SK-N-MC (cell line): ENCODE results near the gene ADCY9.

Experiments used
- DNase-seq: peaks from one replicate; pipeline ENCODE4 v3.0.0-alpha.2; 2011; ENCODE audit warnings: low read depth, low spot score
- H3K27ac ChIP-seq: fragments of 200-600 bp; sonication (generic); 2 replicates; pipeline ENCODE4 v1.5.1; 2016; ENCODE audit warnings: mixed run types
- H3K36me3 ChIP-seq: fragments of 200-600 bp; sonication (generic); 2 replicates; pipeline ENCODE4 v1.6.1; 2017; ENCODE audit warnings: antibody characterized with exemption, low read length, mixed read lengths; ENCODE audit not compliant: insufficient read depth
- H3K4me3 ChIP-seq: fragments of 200-600 bp; sonication (generic); 2 replicates; pipeline ENCODE4 v1.5.1; 2016
- H3K9ac ChIP-seq: fragments of 200-600 bp; sonication (generic); 2 replicates; pipeline ENCODE4 v1.8.0; 2017; ENCODE audit warnings: mixed run types, mixed read lengths; ENCODE audit not compliant: insufficient read length
- H3K9me3 ChIP-seq: fragments of 200-600 bp; sonication (generic); 2 replicates; pipeline ENCODE4 v1.6.1; 2017; ENCODE audit warnings: low read depth, mild to moderate bottlenecking, antibody characterized with exemption, low read length, moderate library complexity, mixed read lengths
- EZH2 ChIP-seq: fragments of 200-600 bp; sonication (generic); IDR thresholded peaks from one replicate; pipeline ENCODE4 v1.6.1; 2017; ENCODE audit warnings: antibody characterized with exemption
- FOXP2 ChIP-seq: optimal IDR thresholded peaks from 2 replicates; pipeline ENCODE3; 2011; ENCODE audit warnings: mild to moderate bottlenecking, moderate library complexity; ENCODE audit not compliant: insufficient read depth; ENCODE audit errors: extremely low read length, control extremely low read depth
- POLR2AphosphoS5 ChIP-seq: IDR thresholded peaks from 2 replicates; pipeline ENCODE4 v1.6.1; 2012; ENCODE audit warnings: mild to moderate bottlenecking, low read depth, low read length, borderline replicate concordance

The ADCY9 gene

DNA sequence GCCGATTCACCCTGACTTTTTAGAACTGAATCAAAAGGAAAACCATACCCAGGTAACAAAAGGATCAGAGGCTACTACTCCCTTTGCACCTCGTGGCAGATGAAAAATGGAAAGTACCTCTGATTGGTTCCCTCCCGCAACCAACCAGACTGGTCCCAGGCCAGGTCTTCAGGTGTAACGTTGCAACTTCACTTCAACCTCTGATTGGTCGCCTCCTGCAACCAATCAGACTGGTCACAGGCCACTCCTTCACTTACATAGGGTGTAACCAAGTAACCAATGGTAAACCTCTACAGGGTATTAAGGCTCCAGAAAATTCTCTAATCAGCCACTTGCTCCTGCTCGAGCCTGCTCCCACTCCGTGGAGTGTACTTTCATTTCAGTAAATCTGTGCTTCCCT lies 89.4 kb downstream of the ADCY9 start:
- H3K36me3 ChIP-seq, result no peaks in the 10 kb centered on the region
- H3K4me3 ChIP-seq, result no peak overlapping the region
- H3K27ac ChIP-seq, result no peak overlapping the region
- DNase-seq, result no peak
- H3K9ac ChIP-seq, result no peak overlapping the region
- H3K9me3 ChIP-seq, result no peaks in the 10 kb centered on the region
- no peak for TF ChIP-seq EZH2
- TF ChIP-seq FOXP2, result no peak
- no peak for TF ChIP-seq POLR2AphosphoS5

DNA sequence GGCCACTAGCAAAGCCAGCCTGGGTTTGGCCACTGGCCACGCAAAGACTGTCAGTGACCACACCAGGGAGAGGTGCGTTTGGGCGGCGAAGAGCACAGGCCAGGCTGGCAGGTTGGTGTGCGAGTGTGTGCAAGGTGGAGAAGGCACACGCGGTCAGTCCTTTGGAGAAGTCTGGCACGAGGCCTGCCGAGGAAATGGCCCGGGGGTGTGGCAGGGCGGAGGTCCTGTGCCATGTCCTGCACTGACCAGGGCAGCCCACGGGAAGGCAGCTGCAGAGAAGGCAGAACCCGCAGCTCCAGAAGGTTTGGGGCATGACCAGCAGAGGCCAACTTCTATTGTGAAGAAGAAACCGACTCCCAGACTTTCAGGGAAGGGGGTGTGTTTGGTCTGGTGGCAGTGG lies 90.8 kb downstream of the ADCY9 start:
- Histone ChIP-seq H3K9ac (no peak overlapping the region), H3K27ac (no peak overlapping the region), H3K9me3 (no peaks in the 10 kb centered on the region), H3K4me3 (no peak overlapping the region), H3K36me3 (no peaks in the 10 kb centered on the region)
- TF ChIP-seq POLR2AphosphoS5 (no peak), EZH2 (no peak), FOXP2 (no peak)
- no peak for DNase-seq

- no peaks in the 10 kb centered on the region for H3K9me3 ChIP-seq
- no peak overlapping the region for H3K27ac ChIP-seq
- no peak for TF ChIP-seq EZH2
- no peak for TF ChIP-seq POLR2AphosphoS5
- no peak for TF ChIP-seq FOXP2
- no peak overlapping the region for H3K9ac ChIP-seq
- DNase-seq, result no peak
- no peaks in the 10 kb centered on the region for H3K36me3 ChIP-seq
- H3K4me3 ChIP-seq, result no peak overlapping the region
Observed at GRCh38 chr16:4021916-4022315, 94.3 kb downstream of the ADCY9 start.

GRCh38 chr16:4021070-4021779 lies 95.0 kb downstream of the ADCY9 start:
- Histone ChIP-seq H3K4me3 (no peak overlapping the region), H3K27ac (no peak overlapping the region), H3K9me3 (no peaks in the 10 kb centered on the region), H3K36me3 (no peaks in the 10 kb centered on the region), H3K9ac (no peak overlapping the region)
- TF ChIP-seq FOXP2, result no peak
- TF ChIP-seq POLR2AphosphoS5, result no peak
- TF ChIP-seq EZH2, result no peak
- DNase-seq, result no peak

DNA sequence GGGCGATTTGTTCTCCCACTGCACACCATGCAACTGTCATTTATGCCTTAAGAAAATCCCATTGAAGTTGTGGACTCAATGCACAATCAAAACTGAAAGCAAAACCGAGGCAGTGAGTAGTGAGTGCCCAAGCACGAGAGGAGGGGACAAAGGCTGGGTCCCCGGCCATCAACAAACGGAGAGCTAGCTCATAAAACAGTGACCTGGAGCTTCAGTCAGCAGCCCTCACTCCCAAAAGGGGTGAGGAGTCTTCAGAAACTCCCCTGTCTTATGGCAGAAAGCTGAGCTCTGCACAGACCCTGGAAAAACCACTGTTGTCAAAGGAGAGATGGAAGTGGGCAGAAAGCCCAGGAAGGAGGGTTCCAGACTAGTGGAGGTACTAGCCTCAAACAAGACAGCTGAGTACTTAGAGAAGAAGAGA lies 96.9 kb downstream of the ADCY9 start:
- H3K9ac ChIP-seq, result no peak overlapping the region
- H3K36me3 ChIP-seq, result no peaks in the 10 kb centered on the region
- H3K4me3 ChIP-seq, result no peak overlapping the region
- TF ChIP-seq EZH2, result no peak
- H3K27ac ChIP-seq, result no peak overlapping the region
- H3K9me3 ChIP-seq, result no peaks in the 10 kb centered on the region
- DNase-seq, result no peak

DNA sequence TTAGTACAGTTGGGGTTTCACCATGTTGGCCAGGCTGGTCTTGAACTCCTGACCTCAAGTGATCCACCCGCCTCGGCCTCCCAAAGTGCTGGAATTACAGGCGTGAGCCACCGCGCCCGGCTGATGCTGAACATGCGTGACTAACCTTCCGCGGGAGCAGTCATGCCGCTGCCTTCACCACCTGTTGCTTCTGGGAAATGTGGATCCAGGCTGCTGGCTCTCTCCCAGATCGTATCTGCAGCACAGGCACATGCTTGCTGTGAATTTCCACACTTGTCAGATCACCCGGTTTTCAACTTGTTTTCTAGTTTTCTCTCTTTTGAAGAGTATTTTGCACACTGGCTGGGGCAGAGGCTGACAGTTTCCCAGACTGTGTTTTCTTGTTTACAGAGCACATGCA lies 97.9 kb downstream of the ADCY9 start:
- no peaks in the 10 kb centered on the region for H3K36me3 ChIP-seq
- no peak overlapping the region for H3K9ac ChIP-seq
- no peak overlapping the region for H3K4me3 ChIP-seq
- H3K9me3 ChIP-seq, result no peaks in the 10 kb centered on the region
- no peak overlapping the region for H3K27ac ChIP-seq
- no peak for DNase-seq
- no peak for TF ChIP-seq POLR2AphosphoS5
- TF ChIP-seq EZH2, result no peak
- TF ChIP-seq FOXP2, result no peak

GRCh38 chr16:4017807-4018206 lies 98.4 kb downstream of the ADCY9 start:
- DNase-seq, result no peak
- no peak overlapping the region for H3K27ac ChIP-seq
- no peaks in the 10 kb centered on the region for H3K36me3 ChIP-seq
- TF ChIP-seq FOXP2 (no peak), EZH2 (no peak), POLR2AphosphoS5 (no peak)
- H3K4me3 ChIP-seq, result no peak overlapping the region
- no peak overlapping the region for H3K9ac ChIP-seq
- H3K9me3 ChIP-seq, result no peaks in the 10 kb centered on the region

- Histone ChIP-seq H3K36me3 (no peaks in the 10 kb centered on the region), H3K4me3 (no peak overlapping the region), H3K27ac (peak overlapping the region; percentile 38; the same call in 1 of the 2 replicates), H3K9ac (no peak overlapping the region), H3K9me3 (no peaks in the 10 kb centered on the region)
- peak; percentile 24 for DNase-seq
- TF ChIP-seq POLR2AphosphoS5, result no peak
- TF ChIP-seq FOXP2, result no peak
- TF ChIP-seq EZH2, result no peak
Observed at GRCh38 chr16:4016658-4017057, 99.6 kb downstream of the ADCY9 start.

GRCh38 chr16:4016005-4016352 lies 100.3 kb downstream of the ADCY9 start:
- H3K27ac ChIP-seq, result no peak overlapping the region; the same call in 1 of the 2 replicates
- TF ChIP-seq POLR2AphosphoS5 (no peak), FOXP2 (no peak), EZH2 (no peak)
- H3K4me3 ChIP-seq, result no peak overlapping the region
- DNase-seq, result no peak
- no peaks in the 10 kb centered on the region for H3K9me3 ChIP-seq
- no peaks in the 10 kb centered on the region for H3K36me3 ChIP-seq
- H3K9ac ChIP-seq, result no peak overlapping the region
